DOHH2 (cell line): Measurements from ENCODE around the gene SNX11.

Source experiments
- EZH2phosphoT487 ChIP-seq: fragments of 200-600 bp; sonication (generic); IDR thresholded peaks from 2 replicates; pipeline ENCODE4 v1.6.1; 2017; ENCODE audit warnings: borderline replicate concordance, mild to moderate bottlenecking, antibody characterized with exemption, low read length, moderate library complexity, mixed read lengths
- TF ChIP-seq, protein P1 (sequence below): fragments of 200-600 bp; sonication (generic); IDR thresholded peaks from one replicate; pipeline ENCODE4 v1.5.1; 2014; ENCODE audit warnings: antibody characterized with exemption, mild to moderate bottlenecking, low read depth, low read length; ENCODE audit not compliant: poor library complexity, severe bottlenecking

DNA sequence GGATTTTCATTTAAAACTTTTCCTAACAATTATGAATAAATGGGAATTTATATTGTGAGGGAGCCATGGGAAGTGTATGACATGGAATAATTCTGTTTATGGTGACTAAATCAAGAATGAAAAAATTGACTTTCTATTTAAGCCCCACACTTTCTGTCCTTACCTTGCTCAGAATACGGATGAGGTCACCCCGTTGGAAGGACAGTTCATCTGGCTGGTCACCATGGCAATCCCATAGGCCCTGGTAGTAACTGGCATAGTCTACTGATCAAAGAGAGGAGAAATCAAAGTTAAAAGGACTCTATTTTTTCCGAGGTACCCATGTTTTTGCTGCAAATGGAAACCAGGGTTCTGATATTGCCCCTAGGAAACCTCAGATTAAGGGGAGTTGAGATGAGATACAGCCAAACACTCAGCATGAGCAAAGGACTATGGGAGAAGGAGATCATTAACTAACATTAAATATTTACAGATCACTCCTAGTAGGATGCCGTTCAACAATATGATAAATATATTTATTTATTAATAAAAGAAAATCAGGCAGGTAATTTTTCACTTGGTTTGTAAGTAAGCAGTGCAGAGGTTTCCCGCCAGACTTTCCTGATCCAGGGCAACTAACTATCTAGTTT is 54.9 kb downstream of the SNX11 start:
- TF ChIP-seq, protein P1, sequence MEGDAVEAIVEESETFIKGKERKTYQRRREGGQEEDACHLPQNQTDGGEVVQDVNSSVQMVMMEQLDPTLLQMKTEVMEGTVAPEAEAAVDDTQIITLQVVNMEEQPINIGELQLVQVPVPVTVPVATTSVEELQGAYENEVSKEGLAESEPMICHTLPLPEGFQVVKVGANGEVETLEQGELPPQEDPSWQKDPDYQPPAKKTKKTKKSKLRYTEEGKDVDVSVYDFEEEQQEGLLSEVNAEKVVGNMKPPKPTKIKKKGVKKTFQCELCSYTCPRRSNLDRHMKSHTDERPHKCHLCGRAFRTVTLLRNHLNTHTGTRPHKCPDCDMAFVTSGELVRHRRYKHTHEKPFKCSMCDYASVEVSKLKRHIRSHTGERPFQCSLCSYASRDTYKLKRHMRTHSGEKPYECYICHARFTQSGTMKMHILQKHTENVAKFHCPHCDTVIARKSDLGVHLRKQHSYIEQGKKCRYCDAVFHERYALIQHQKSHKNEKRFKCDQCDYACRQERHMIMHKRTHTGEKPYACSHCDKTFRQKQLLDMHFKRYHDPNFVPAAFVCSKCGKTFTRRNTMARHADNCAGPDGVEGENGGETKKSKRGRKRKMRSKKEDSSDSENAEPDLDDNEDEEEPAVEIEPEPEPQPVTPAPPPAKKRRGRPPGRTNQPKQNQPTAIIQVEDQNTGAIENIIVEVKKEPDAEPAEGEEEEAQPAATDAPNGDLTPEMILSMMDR, result no peak
- no peak for TF ChIP-seq EZH2phosphoT487
